SK-N-SH (cell line): ENCODE data around the gene WFDC2. TPM values are rescaled to one million over a fixed set of nuclear protein-coding genes. Genes with fewer than 3 reads are reported as not detected.

ENCODE experiments used
- CTCF ChIA-PET: fragments of 300-600, 350-600 bp; formaldehyde crosslinking; extraction: SDS; loops from one replicate; lab custom pipeline; 2021; lab: Yijun Ruan, JAX
- POLR2A ChIA-PET: fragments of 350-600 bp; sonication (Branson Sonifier 250); formaldehyde crosslinking; extraction: SDS; loops from one replicate; lab custom pipeline; 2020; ENCODE audit warnings: antibody characterized with exemption, inconsistent platforms; lab: Yijun Ruan, JAX
- DNase-seq: peaks from one replicate; pipeline ENCODE4 v3.0.0; 2012
- H2AFZ ChIP-seq: fragments of 200-600 bp; sonication (generic); 2 replicates; pipeline ENCODE4 v1.8.1; 2016; ENCODE audit warnings: antibody characterized with exemption, mild to moderate bottlenecking, low read depth
- H3F3A ChIP-seq: fragments of 200-600 bp; sonication (generic); replicated peaks from 2 replicates; pipeline ENCODE3; 2016; ENCODE audit warnings: antibody characterized with exemption, mild to moderate bottlenecking; ENCODE audit not compliant: insufficient read depth
- H3K27ac ChIP-seq, 2 experiments: fragments of 200-500 bp in 1 of 2; fragments of 200-600 bp in 1 of 2; sonication (Bioruptor generic) in 1 of 2; sonication (generic), shearing (Covaris generic) in 1 of 2; 2 replicates each; pipeline versions ENCODE4 v1.5.1 to v1.6.1; 2014 to 2016; ENCODE audit warnings: low read depth in 2 of 2, inconsistent platforms in 1 of 2, low read length in 1 of 2, mild to moderate bottlenecking in 1 of 2, mixed read lengths in 1 of 2
- H3K27me3 ChIP-seq: fragments of 200-600 bp; sonication (generic), shearing (Covaris generic); 2 replicates; pipeline ENCODE4 v1.6.1; 2016; ENCODE audit warnings: mixed run types; ENCODE audit not compliant: insufficient read depth
- H3K36me3 ChIP-seq, 2 experiments: fragments of 200-500 bp in 1 of 2; fragments of 200-600 bp in 1 of 2; sonication (Bioruptor generic) in 1 of 2; sonication (generic) in 1 of 2; replicated peaks in 1 of 2; 2 replicates each; pipeline versions ENCODE3 to v1.5.1; 2014 to 2016; ENCODE audit warnings: low read length in 1 of 2, mild to moderate bottlenecking in 1 of 2; ENCODE audit not compliant: insufficient read depth in 2 of 2, control insufficient read depth in 1 of 2
- H3K4me1 ChIP-seq, 2 experiments: fragments of 200-500 bp in 1 of 2; fragments of 200-600 bp in 1 of 2; sonication (Bioruptor generic) in 1 of 2; sonication (generic), shearing (Covaris generic) in 1 of 2; 2 replicates each; pipeline versions ENCODE4 v1.5.1 to v1.6.1; 2014 to 2016; ENCODE audit warnings: low read depth in 1 of 2, low read length in 1 of 2, mixed run types in 1 of 2; ENCODE audit not compliant: insufficient read depth in 2 of 2, control insufficient read depth in 1 of 2
- H3K4me2 ChIP-seq: fragments of 200-600 bp; sonication (generic), shearing (Covaris generic); 2 replicates; pipeline ENCODE4 v1.6.1; 2017; ENCODE audit warnings: mixed run types
- H3K4me3 ChIP-seq, 2 experiments: fragments of 200-500 bp in 1 of 2; fragments of 200-600 bp in 1 of 2; sonication (Bioruptor generic) in 1 of 2; sonication (generic), shearing (Covaris generic) in 1 of 2; 2 replicates each; pipeline versions ENCODE4 v1.5.1 to v1.8.1; 2014 to 2016; ENCODE audit warnings: low read depth in 2 of 2, inconsistent platforms in 1 of 2, low read length in 1 of 2, mild to moderate bottlenecking in 1 of 2, mixed read lengths in 1 of 2, moderate library complexity in 1 of 2
- H3K79me2 ChIP-seq: fragments of 200-600 bp; sonication (generic); 2 replicates; pipeline ENCODE4 v1.8.1; 2017; ENCODE audit warnings: mild to moderate bottlenecking; ENCODE audit not compliant: insufficient read depth
- H3K9ac ChIP-seq: fragments of 200-600 bp; sonication (generic); 2 replicates; pipeline ENCODE4 v1.6.1; 2017; ENCODE audit warnings: mixed run types
- H3K9me2 ChIP-seq: fragments of 200-600 bp; sonication (generic); 2 replicates; pipeline ENCODE4 v1.6.1; 2017; ENCODE audit warnings: mixed run types
- H3K9me3 ChIP-seq: fragments of 200-600 bp; sonication (generic); 2 replicates; pipeline ENCODE4 v1.6.1; 2017; ENCODE audit warnings: mixed run types, mild to moderate bottlenecking, moderate library complexity
- H4K20me1 ChIP-seq: fragments of 200-600 bp; sonication (generic); 2 replicates; pipeline ENCODE4 v1.6.1; 2017; ENCODE audit warnings: mild to moderate bottlenecking, mixed run types; ENCODE audit not compliant: insufficient read depth
- CHD2 ChIP-seq: fragments of 150-350 bp; IDR thresholded peaks from 2 replicates; pipeline ENCODE4 v1.6.1; 2018; ENCODE audit warnings: low read length; ENCODE audit not compliant: partially characterized antibody
- EP300 ChIP-seq, 2 experiments: IDR thresholded peaks; 2 replicates each; pipeline versions ENCODE4 v1.4.0 to v1.6.1; 2012; ENCODE audit warnings: borderline replicate concordance in 1 of 2, low read depth in 1 of 2, low read length in 1 of 2
- FOSL2 ChIP-seq: IDR thresholded peaks from 2 replicates; pipeline ENCODE4 v1.4.0; 2012; ENCODE audit warnings: low read depth, mild to moderate bottlenecking, moderate library complexity, borderline replicate concordance
- FOXJ3 ChIP-seq: sonication (generic); formaldehyde crosslinking; IDR thresholded peaks from 2 replicates; pipeline ENCODE4 v1.5.1; 2020; ENCODE audit warnings: mild to moderate bottlenecking, missing genetic modification reagents
- FOXM1 ChIP-seq: IDR thresholded peaks from 2 replicates; pipeline ENCODE4 v1.4.0; 2012; ENCODE audit warnings: low read depth, mild to moderate bottlenecking
- GABPA ChIP-seq: IDR thresholded peaks from 2 replicates; pipeline ENCODE4 v1.4.0; 2012; ENCODE audit warnings: low read depth, mild to moderate bottlenecking
- MEF2A ChIP-seq: IDR thresholded peaks from 2 replicates; pipeline ENCODE4 v1.4.0; 2012; ENCODE audit warnings: low read depth, borderline replicate concordance
- MXI1 ChIP-seq: IDR thresholded peaks from 2 replicates; pipeline ENCODE4 v1.6.1; 2012; ENCODE audit warnings: mild to moderate bottlenecking, low read depth, low read length, improper control_type of control experiment
- PBX3 ChIP-seq: IDR thresholded peaks from 2 replicates; pipeline ENCODE4; 2012
- RCOR1 ChIP-seq: fragments of 150-350 bp; IDR thresholded peaks from 2 replicates; pipeline ENCODE4 v1.6.1; 2017; ENCODE audit warnings: antibody characterized with exemption, low read length
- RFX5 ChIP-seq: IDR thresholded peaks from 2 replicates; pipeline ENCODE4 v1.6.1; 2012; ENCODE audit warnings: mild to moderate bottlenecking, improper control_type of control experiment, low read length
- RXRA ChIP-seq: IDR thresholded peaks from 2 replicates; pipeline ENCODE4 v1.4.0; 2012; ENCODE audit warnings: low read depth, mild to moderate bottlenecking, borderline replicate concordance
- SIN3A ChIP-seq: IDR thresholded peaks from 2 replicates; pipeline ENCODE4 v1.6.1; 2012; ENCODE audit warnings: low read depth, mild to moderate bottlenecking, low read length, moderate library complexity, borderline replicate concordance
- SMC3 ChIP-seq: IDR thresholded peaks from 2 replicates; pipeline ENCODE4 v1.6.1; 2012; ENCODE audit warnings: low read depth, low read length, improper control_type of control experiment
- TAF1 ChIP-seq: IDR thresholded peaks from 2 replicates; pipeline ENCODE4 v1.6.1; 2012; ENCODE audit warnings: low read depth, mild to moderate bottlenecking, low read length, moderate library complexity, borderline replicate concordance
- TCF12 ChIP-seq: IDR thresholded peaks from 2 replicates; pipeline ENCODE4 v1.4.0; 2012
- TEAD4 ChIP-seq: IDR thresholded peaks from 2 replicates; pipeline ENCODE4 v1.4.0; 2012; ENCODE audit warnings: mild to moderate bottlenecking, borderline replicate concordance; ENCODE audit not compliant: insufficient read depth
- WGBS: methylation state at CpG from one replicate; pipeline ENCODE4 v1.1.6; 2017; ENCODE audit warnings: low lambda C conversion rate; 5-methylcytosine and 5-hydroxymethylcytosine counted together
- polyA plus RNA-seq, 3 experiments: library from polyadenylated mRNA; depleted of rRNA; stranded (reverse); fragments of >200 nt; gene quantifications; 2 replicates each; pipeline ENCODE4 v1.2.3, GENCODE V29; 2012
- TF ChIP-seq, protein P1 (sequence below): fragments of 150-350 bp; IDR thresholded peaks from 2 replicates; pipeline ENCODE4 v1.6.1; 2017; ENCODE audit warnings: antibody characterized with exemption, low read length, low read depth, borderline replicate concordance
- TF ChIP-seq, protein P2 (sequence below): IDR thresholded peaks from 2 replicates; pipeline ENCODE4 v1.4.0; 2012; ENCODE audit warnings: low read depth, borderline replicate concordance
- TF ChIP-seq, protein P3 (sequence below): IDR thresholded peaks from 2 replicates; pipeline ENCODE4 v1.4.0; 2012; ENCODE audit warnings: low read depth
- TF ChIP-seq, protein P4 (sequence below): fragments of 200-600 bp; sonication (generic); IDR thresholded peaks from 2 replicates; pipeline ENCODE4 v1.6.1; 2017; ENCODE audit warnings: antibody characterized with exemption, mild to moderate bottlenecking, moderate library complexity
- TF ChIP-seq, protein P5 (sequence below): IDR thresholded peaks from 2 replicates; pipeline ENCODE4 v1.4.0; 2012; ENCODE audit warnings: low read depth, borderline replicate concordance

Gene WFDC2
- polyA plus RNA-seq, 1 of the 3 experiments (the other 2 are of a cell fraction) = 0.21 TPM

GRCh38 chr20:45436732-45437485, 32.6 kb upstream of the WFDC2 start (continued):
- TF ChIP-seq, protein P1, sequence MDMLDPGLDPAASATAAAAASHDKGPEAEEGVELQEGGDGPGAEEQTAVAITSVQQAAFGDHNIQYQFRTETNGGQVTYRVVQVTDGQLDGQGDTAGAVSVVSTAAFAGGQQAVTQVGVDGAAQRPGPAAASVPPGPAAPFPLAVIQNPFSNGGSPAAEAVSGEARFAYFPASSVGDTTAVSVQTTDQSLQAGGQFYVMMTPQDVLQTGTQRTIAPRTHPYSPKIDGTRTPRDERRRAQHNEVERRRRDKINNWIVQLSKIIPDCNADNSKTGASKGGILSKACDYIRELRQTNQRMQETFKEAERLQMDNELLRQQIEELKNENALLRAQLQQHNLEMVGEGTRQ = no peak
- TF ChIP-seq CHD2 (no peak), MEF2A (no peak), RXRA (no peak), TCF12 (no peak), FOSL2 (no peak), TEAD4 (no peak), MXI1 (0 out of 2 replicates have a peak, but pooled peaks have one; percentile 26), GABPA (no peak), PBX3 (no peak), SIN3A (peak; percentile 54; the same call in 1 of the 2 replicates)
- TF ChIP-seq, protein P2, sequence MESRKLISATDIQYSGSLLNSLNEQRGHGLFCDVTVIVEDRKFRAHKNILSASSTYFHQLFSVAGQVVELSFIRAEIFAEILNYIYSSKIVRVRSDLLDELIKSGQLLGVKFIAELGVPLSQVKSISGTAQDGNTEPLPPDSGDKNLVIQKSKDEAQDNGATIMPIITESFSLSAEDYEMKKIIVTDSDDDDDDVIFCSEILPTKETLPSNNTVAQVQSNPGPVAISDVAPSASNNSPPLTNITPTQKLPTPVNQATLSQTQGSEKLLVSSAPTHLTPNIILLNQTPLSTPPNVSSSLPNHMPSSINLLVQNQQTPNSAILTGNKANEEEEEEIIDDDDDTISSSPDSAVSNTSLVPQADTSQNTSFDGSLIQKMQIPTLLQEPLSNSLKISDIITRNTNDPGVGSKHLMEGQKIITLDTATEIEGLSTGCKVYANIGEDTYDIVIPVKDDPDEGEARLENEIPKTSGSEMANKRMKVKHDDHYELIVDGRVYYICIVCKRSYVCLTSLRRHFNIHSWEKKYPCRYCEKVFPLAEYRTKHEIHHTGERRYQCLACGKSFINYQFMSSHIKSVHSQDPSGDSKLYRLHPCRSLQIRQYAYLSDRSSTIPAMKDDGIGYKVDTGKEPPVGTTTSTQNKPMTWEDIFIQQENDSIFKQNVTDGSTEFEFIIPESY = no peak
- TF ChIP-seq, protein P3, sequence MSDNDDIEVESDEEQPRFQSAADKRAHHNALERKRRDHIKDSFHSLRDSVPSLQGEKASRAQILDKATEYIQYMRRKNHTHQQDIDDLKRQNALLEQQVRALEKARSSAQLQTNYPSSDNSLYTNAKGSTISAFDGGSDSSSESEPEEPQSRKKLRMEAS = peak; percentile 12; the same call in 1 of the 2 replicates

DNA sequence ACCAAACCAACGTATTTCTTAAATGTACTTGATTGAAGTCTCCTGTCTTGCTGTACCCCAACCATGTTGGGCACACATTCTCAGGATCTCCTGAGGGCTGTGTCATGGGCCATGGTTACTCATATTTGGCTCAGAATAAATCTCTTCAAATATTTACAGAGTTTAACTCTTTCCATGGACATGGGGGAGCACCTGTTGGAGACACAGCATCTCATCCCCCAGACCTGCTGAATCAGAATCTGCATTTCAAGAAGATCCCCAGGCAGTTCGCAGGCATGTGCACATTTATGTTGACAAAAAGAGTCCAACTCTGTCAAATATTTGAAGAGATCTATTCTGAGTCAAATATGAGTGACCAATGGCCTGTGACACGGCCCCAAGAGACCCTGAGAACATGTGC, 29.1 kb upstream of the WFDC2 start:
- TF ChIP-seq, protein P4, sequence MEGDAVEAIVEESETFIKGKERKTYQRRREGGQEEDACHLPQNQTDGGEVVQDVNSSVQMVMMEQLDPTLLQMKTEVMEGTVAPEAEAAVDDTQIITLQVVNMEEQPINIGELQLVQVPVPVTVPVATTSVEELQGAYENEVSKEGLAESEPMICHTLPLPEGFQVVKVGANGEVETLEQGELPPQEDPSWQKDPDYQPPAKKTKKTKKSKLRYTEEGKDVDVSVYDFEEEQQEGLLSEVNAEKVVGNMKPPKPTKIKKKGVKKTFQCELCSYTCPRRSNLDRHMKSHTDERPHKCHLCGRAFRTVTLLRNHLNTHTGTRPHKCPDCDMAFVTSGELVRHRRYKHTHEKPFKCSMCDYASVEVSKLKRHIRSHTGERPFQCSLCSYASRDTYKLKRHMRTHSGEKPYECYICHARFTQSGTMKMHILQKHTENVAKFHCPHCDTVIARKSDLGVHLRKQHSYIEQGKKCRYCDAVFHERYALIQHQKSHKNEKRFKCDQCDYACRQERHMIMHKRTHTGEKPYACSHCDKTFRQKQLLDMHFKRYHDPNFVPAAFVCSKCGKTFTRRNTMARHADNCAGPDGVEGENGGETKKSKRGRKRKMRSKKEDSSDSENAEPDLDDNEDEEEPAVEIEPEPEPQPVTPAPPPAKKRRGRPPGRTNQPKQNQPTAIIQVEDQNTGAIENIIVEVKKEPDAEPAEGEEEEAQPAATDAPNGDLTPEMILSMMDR = no peak
- TF ChIP-seq, protein P5, sequence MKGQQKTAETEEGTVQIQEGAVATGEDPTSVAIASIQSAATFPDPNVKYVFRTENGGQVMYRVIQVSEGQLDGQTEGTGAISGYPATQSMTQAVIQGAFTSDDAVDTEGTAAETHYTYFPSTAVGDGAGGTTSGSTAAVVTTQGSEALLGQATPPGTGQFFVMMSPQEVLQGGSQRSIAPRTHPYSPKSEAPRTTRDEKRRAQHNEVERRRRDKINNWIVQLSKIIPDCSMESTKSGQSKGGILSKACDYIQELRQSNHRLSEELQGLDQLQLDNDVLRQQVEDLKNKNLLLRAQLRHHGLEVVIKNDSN = no peak
- TF ChIP-seq SIN3A = no peak
- no peak for TF ChIP-seq RFX5
- TF ChIP-seq RCOR1 = no peak
- TF ChIP-seq FOSL2 = no peak
- TF ChIP-seq FOXM1 = no peak
- no peak for TF ChIP-seq EP300 (IDR thresholded peaks at IDR 0.05; ENCODE audit: borderline replicate concordance in 1 of 2, low read depth in 1 of 2, low read length in 1 of 2)
- no peak for TF ChIP-seq TAF1
- no peak for TF ChIP-seq RXRA
- no peak for TF ChIP-seq MEF2A
- TF ChIP-seq SMC3 = no peak
- TF ChIP-seq FOXJ3 (CRISPR knock-in tag) = no peak
- TF ChIP-seq CHD2 = no peak
- H4K20me1 ChIP-seq = no peaks in the 10 kb centered on the region
- peaks cover 13% of the 10 kb centered on the region; the same call in 1 of the 2 replicates for H3K27me3 ChIP-seq
- H3K9me2 ChIP-seq = no peaks in the 10 kb centered on the region
- no peaks in the 10 kb centered on the region; a peak in 2 of 4 replicates for H3K4me1 ChIP-seq
- H2AFZ ChIP-seq = no peak overlapping the region
- no peaks in the 10 kb centered on the region for H3K9me3 ChIP-seq
- WGBS = 43% methylated on average over 3 of the region's 3 CpGs
- ChIA-PET CTCF (interaction anchor here (1.0 to 2.3 kb wide), 5 partner anchors 9 to 123 kb away, joined by 3 to 9 read pairs (median 4); no protein-coding TSS in a partner anchor), POLR2A (no interaction called here)
- H3K4me2 ChIP-seq = no peak overlapping the region
- H3K9ac ChIP-seq = no peak overlapping the region
- no peaks in the 10 kb centered on the region for H3F3A ChIP-seq
- DNase-seq = no peak
- no peaks in the 10 kb centered on the region for H3K36me3 ChIP-seq
- no peaks in the 10 kb centered on the region for H3K79me2 ChIP-seq
- H3K27ac ChIP-seq = no peak overlapping the region
- H3K4me3 ChIP-seq = no peak overlapping the region
